Stimulated activated CD4-positive, alpha-beta T cell treated with anti-CD3 and anti-CD28 coated beads, Interleukin-15, amount 100 ng/mL, for 24 hours (primary cell): ENCODE data around the gene GCA.

ENCODE experiments used
- DNase-seq: peaks from one replicate; pipeline ENCODE4 v3.0.0-alpha.2; 2020

The GCA gene

GRCh38 chr2:162343824-162344616 is at the start of gene GCA:
Gene GCA, plus strand, starts transcription at chr2:162344132. Its CDS starts 117 bp downstream, at chr2:162344249.
- peak; percentile 99 for DNase-seq

GRCh38 chr2:162295009-162295408 is 48.9 kb upstream of the GCA start:
- DNase-seq, result no peak

GRCh38 chr2:162297925-162298552 is 45.9 kb upstream of the GCA start:
- DNase-seq, result peak; percentile 65

- DNase-seq, result no peak
Observed at GRCh38 chr2:162298669-162299335, 45.1 kb upstream of the GCA start.

GRCh38 chr2:162300266-162300665 is 43.7 kb upstream of the GCA start:
- DNase-seq, result no peak

- DNase-seq, result peak; percentile 62
Observed at GRCh38 chr2:162301151-162301804, 42.7 kb upstream of the GCA start.

- no peak for DNase-seq
Observed at GRCh38 chr2:162301877-162302276, 42.1 kb upstream of the GCA start.

- no peak for DNase-seq
Observed at GRCh38 chr2:162305901-162306300, 38.0 kb upstream of the GCA start.

GRCh38 chr2:162308747-162309503 is 35.0 kb upstream of the GCA start:
- no peak for DNase-seq

GRCh38 chr2:162312853-162313252 is 31.1 kb upstream of the GCA start:
- no peak for DNase-seq

GRCh38 chr2:162315938-162316337 is 28.0 kb upstream of the GCA start:
- no peak for DNase-seq

- no peak for DNase-seq
Observed at GRCh38 chr2:162316590-162316989, 27.3 kb upstream of the GCA start.

GRCh38 chr2:162317058-162317742 is 26.7 kb upstream of the GCA start:
- DNase-seq, result no peak

GRCh38 chr2:162317861-162318327 is 26.0 kb upstream of the GCA start:
- DNase-seq, result peak; percentile 41

- peak; percentile 84 for DNase-seq
Observed at GRCh38 chr2:162318328-162319180, 25.4 kb upstream of the GCA start, which contains the start of gene IFIH1. Gene IFIH1, minus strand, starts transcription at chr2:162318684. Its CDS starts 377 bp downstream, at chr2:162318307.

GRCh38 chr2:162320864-162321517 is 22.9 kb upstream of the GCA start:
- DNase-seq, result no peak

GRCh38 chr2:162324953-162325352 is 19.0 kb upstream of the GCA start:
- DNase-seq, result no peak

GRCh38 chr2:162327134-162327769 is 16.7 kb upstream of the GCA start:
- DNase-seq, result peak; percentile 35

GRCh38 chr2:162327806-162328205 is 16.1 kb upstream of the GCA start:
- DNase-seq, result no peak
